Measurements from ENCODE around the gene MATN3. TPM values are rescaled to one million over a fixed set of nuclear protein-coding genes. Genes with fewer than 3 reads are reported as not detected.

The MATN3 gene
- total RNA-seq, 2 experiments from 2014 or later: not detected

DNA sequence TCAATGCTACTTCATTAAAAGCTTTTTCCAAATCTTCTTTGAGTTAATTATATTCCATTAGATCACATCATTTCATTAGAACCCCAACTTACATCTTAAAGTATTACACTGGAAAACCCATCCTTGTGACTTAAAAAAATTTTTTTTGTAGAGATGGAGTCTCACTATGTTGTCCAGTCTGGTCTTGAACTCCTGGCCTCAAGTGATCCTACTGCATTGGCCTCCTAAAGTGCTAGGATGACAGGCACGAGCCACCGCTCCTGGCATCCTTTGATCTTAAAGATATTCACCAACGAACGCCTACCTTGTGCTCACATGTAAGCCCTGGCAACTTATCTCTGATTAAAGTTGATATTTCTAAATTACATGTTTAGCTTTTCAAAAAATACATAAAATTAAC is 32.3 kb upstream of the MATN3 start:
- H3K27ac ChIP-seq (ENCODE audit: low read depth, low read length, poor library complexity, severe bottlenecking): no peak overlapping the region
- no peak overlapping the region for H2AFZ ChIP-seq (ENCODE audit: low read length)
- H3K9me3 ChIP-seq (ENCODE audit: low read length): no peaks in the 10 kb centered on the region
- intact Hi-C loops (cut with micrococcal nuclease; ENCODE audit: unreplicated experiment): no loop called here
- H3K4me2 ChIP-seq (ENCODE audit: low read length): no peak overlapping the region
- H3K79me2 ChIP-seq (ENCODE audit: insufficient read depth, low read depth, low read length): peaks cover 81% of the 10 kb centered on the region
- DNase-seq (ENCODE audit: low spot score): no peak
- ChIA-PET CTCF (ENCODE audit: unreplicated experiment) (no interaction called here), POLR2A (interaction anchor here (1.1 kb wide), 1 partner anchor 10 kb away, joined by 3 read pairs; no protein-coding TSS in a partner anchor)
- H3K4me1 ChIP-seq (ENCODE audit: insufficient read depth, low read length, poor library complexity, severe bottlenecking): peaks cover 16% of the 10 kb centered on the region
- no TSS peak for BruUV-seq (replicated peaks)
- peaks cover 38% of the 10 kb centered on the region for H3K36me3 ChIP-seq (ENCODE audit: insufficient read depth, low read length)
- no peaks in the 10 kb centered on the region for H3K9me2 ChIP-seq (ENCODE audit: insufficient read depth, low read length)
- H4K20me1 ChIP-seq (ENCODE audit: insufficient read depth, low read length): peaks cover 21% of the 10 kb centered on the region
- no peak overlapping the region for H3K4me3 ChIP-seq (ENCODE audit: low read depth, low read length, poor library complexity, severe bottlenecking)
- TF ChIP-seq EZH2phosphoT487 (IDR thresholded peaks at IDR 0.05; ENCODE audit: borderline replicate concordance, low read depth, low read length): no peak
- TF ChIP-seq, protein P1, sequence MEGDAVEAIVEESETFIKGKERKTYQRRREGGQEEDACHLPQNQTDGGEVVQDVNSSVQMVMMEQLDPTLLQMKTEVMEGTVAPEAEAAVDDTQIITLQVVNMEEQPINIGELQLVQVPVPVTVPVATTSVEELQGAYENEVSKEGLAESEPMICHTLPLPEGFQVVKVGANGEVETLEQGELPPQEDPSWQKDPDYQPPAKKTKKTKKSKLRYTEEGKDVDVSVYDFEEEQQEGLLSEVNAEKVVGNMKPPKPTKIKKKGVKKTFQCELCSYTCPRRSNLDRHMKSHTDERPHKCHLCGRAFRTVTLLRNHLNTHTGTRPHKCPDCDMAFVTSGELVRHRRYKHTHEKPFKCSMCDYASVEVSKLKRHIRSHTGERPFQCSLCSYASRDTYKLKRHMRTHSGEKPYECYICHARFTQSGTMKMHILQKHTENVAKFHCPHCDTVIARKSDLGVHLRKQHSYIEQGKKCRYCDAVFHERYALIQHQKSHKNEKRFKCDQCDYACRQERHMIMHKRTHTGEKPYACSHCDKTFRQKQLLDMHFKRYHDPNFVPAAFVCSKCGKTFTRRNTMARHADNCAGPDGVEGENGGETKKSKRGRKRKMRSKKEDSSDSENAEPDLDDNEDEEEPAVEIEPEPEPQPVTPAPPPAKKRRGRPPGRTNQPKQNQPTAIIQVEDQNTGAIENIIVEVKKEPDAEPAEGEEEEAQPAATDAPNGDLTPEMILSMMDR (conservative IDR thresholded peaks at IDR 0.05; ENCODE audit: low read length): no peak

- intact Hi-C loops (cut with micrococcal nuclease; ENCODE audit: unreplicated experiment): no loop called here
- Histone ChIP-seq H3K9me2 (ENCODE audit: insufficient read depth, low read length) (no peaks in the 10 kb centered on the region), H3K79me2 (ENCODE audit: insufficient read depth, low read depth, low read length) (peaks cover 59% of the 10 kb centered on the region), H3K27ac (ENCODE audit: low read depth, low read length, poor library complexity, severe bottlenecking) (no peak overlapping the region), H3K4me1 (ENCODE audit: insufficient read depth, low read length, poor library complexity, severe bottlenecking) (no peaks in the 10 kb centered on the region), H4K20me1 (ENCODE audit: insufficient read depth, low read length) (no peaks in the 10 kb centered on the region), H3K9me3 (ENCODE audit: low read length) (no peaks in the 10 kb centered on the region), H3K36me3 (ENCODE audit: insufficient read depth, low read length) (peaks cover 51% of the 10 kb centered on the region), H3K4me2 (ENCODE audit: low read length) (no peak overlapping the region), H3K4me3 (ENCODE audit: low read depth, low read length, poor library complexity, severe bottlenecking) (no peak overlapping the region), H2AFZ (ENCODE audit: low read length) (no peak overlapping the region)
- ChIA-PET POLR2A (interaction anchor here (1.1 to 1.2 kb wide), 2 partner anchors 9 to 14 kb away, joined by 4 to 6 read pairs; partner anchors contain the start of gene LAPTM4A), CTCF (ENCODE audit: unreplicated experiment) (no interaction called here)
- no peak for TF ChIP-seq EZH2phosphoT487 (IDR thresholded peaks at IDR 0.05; ENCODE audit: borderline replicate concordance, low read depth, low read length)
- TF ChIP-seq, protein P1 (conservative IDR thresholded peaks at IDR 0.05; ENCODE audit: low read length): no peak
- DNase-seq (ENCODE audit: low spot score): no peak
- BruUV-seq (replicated peaks): no TSS peak
Observed at GRCh38 chr2:20042531-20042930, 30.1 kb upstream of the MATN3 start.

GRCh38 chr2:20040489-20041172 is 28.2 kb upstream of the MATN3 start:
- BruUV-seq (replicated peaks): no TSS peak
- ChIA-PET CTCF (ENCODE audit: unreplicated experiment) (no interaction called here), POLR2A (interaction anchor here (1.1 kb wide), 1 partner anchor 26 kb away, joined by 3 read pairs; no protein-coding TSS in a partner anchor)
- H2AFZ ChIP-seq (ENCODE audit: low read length): no peak overlapping the region
- TF ChIP-seq EZH2phosphoT487 (IDR thresholded peaks at IDR 0.05; ENCODE audit: borderline replicate concordance, low read depth, low read length): no peak
- TF ChIP-seq, protein P1 (conservative IDR thresholded peaks at IDR 0.05; ENCODE audit: low read length): no peak
- peaks cover 15% of the 10 kb centered on the region for H3K4me1 ChIP-seq (ENCODE audit: insufficient read depth, low read length, poor library complexity, severe bottlenecking)
- peaks cover 67% of the 10 kb centered on the region for H3K36me3 ChIP-seq (ENCODE audit: insufficient read depth, low read length)
- no peaks in the 10 kb centered on the region for H3K9me2 ChIP-seq (ENCODE audit: insufficient read depth, low read length)
- no peak overlapping the region for H3K4me2 ChIP-seq (ENCODE audit: low read length)
- no peak overlapping the region for H3K4me3 ChIP-seq (ENCODE audit: low read depth, low read length, poor library complexity, severe bottlenecking)
- H4K20me1 ChIP-seq (ENCODE audit: insufficient read depth, low read length): no peaks in the 10 kb centered on the region
- H3K9me3 ChIP-seq (ENCODE audit: low read length): no peaks in the 10 kb centered on the region
- no peak for DNase-seq (ENCODE audit: low spot score)
- intact Hi-C loops (cut with micrococcal nuclease; ENCODE audit: unreplicated experiment): no loop called here
- H3K79me2 ChIP-seq (ENCODE audit: insufficient read depth, low read depth, low read length): peaks cover 43% of the 10 kb centered on the region
- no peak overlapping the region for H3K27ac ChIP-seq (ENCODE audit: low read depth, low read length, poor library complexity, severe bottlenecking)
